ENCODE data around the gene PEX16. TPM values are rescaled to one million over a fixed set of nuclear protein-coding genes. Genes with fewer than 3 reads are reported as not detected.

PEX16 gene
- total and polyA plus RNA-seq, 8 donors: 9.9 to 72.7 (median 40.2) TPM

GRCh38 chr11:45960387-45961095 is 42.9 kb upstream of the PEX16 start:
- DNase-seq: peak in 1 of 2 donors; percentile 46
- no peaks in the 10 kb centered on the region for H3K27me3 ChIP-seq
- H3K9me3 ChIP-seq: no peaks in the 10 kb centered on the region
- TF ChIP-seq EP300 (IDR thresholded peaks at IDR 0.05) (no peak), POLR2A (IDR thresholded peaks at IDR 0.05) (no peak), CTCF (IDR thresholded peaks at IDR 0.05) (no peak), POLR2AphosphoS5 (IDR thresholded peaks at IDR 0.05) (no peak)
- peaks cover 0 to 19% (median 5%) of the 10 kb centered on the region in 4 donors for H3K4me1 ChIP-seq
- peaks cover 0 to 50% (median 42%) of the 10 kb centered on the region in 4 donors for H3K36me3 ChIP-seq
- H3K4me3 ChIP-seq: no peak overlapping the region
- intact Hi-C loops (cut with DNase I; ENCODE audit: low total_unique reads): no loop called here
- H3K27ac ChIP-seq: no peak overlapping the region
- WGBS, 5 donors: 72 to 83% (median 78%) methylated on average over 4 of the region's 4 CpGs

GRCh38 chr11:45959851-45960250 is 42.2 kb upstream of the PEX16 start:
- 73 to 97% (median 93%) methylated on average over 1 of the region's 1 CpG for WGBS, 5 donors
- no peak overlapping the region for H3K4me3 ChIP-seq
- no peak for DNase-seq
- H3K9me3 ChIP-seq: no peaks in the 10 kb centered on the region
- peaks cover 0 to 51% (median 39%) of the 10 kb centered on the region in 4 donors for H3K36me3 ChIP-seq
- no peak overlapping the region for H3K27ac ChIP-seq
- H3K4me1 ChIP-seq: peaks cover 0 to 14% (median 3%) of the 10 kb centered on the region in 4 donors
- no peaks in the 10 kb centered on the region for H3K27me3 ChIP-seq
- TF ChIP-seq EP300 (IDR thresholded peaks at IDR 0.05) (no peak), POLR2A (IDR thresholded peaks at IDR 0.05) (no peak), CTCF (IDR thresholded peaks at IDR 0.05) (no peak), POLR2AphosphoS5 (IDR thresholded peaks at IDR 0.05) (no peak)
- intact Hi-C loops (cut with DNase I; ENCODE audit: low total_unique reads): no loop called here

DNA sequence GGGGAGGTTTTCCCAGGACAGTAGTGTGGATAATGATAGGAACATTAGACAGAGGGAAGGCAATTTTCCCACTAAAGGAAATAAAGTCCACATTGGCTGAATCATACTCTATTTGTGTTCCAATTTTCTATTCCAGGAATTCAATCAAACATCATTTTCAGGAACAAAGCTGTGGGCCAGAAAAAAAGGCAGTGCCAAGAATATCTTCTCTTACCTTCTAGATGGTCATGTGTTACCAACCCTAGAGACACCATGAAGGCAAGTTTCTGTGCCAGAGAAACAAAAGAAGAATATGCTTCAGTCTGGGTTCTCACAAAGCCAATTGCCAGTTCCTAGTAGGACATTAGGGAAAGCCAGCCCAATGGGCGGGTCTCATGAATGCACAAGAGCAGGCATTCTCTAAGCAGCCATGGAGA is 32.3 kb upstream of the PEX16 start:
- H3K36me3 ChIP-seq: peaks cover 42 to 96% (median 90%) of the 10 kb centered on the region in 4 donors
- WGBS, 5 donors: 82 to 100% (median 95%) methylated on average over 1 of the region's 1 CpG

GRCh38 chr11:45948356-45948755 is 30.7 kb upstream of the PEX16 start:
- WGBS, 5 donors: 86 to 100% (median 96%) methylated on average over 3 of the region's 3 CpGs
- Histone ChIP-seq H3K27me3 (no peaks in the 10 kb centered on the region), H3K27ac (no peak overlapping the region), H3K36me3 (peaks cover 56 to 98% (median 94%) of the 10 kb centered on the region in 4 donors), H3K4me3 (no peak overlapping the region), H3K9me3 (no peaks in the 10 kb centered on the region), H3K4me1 (peaks cover 0 to 7% (median 0%) of the 10 kb centered on the region in 4 donors)
- TF ChIP-seq CTCF (IDR thresholded peaks at IDR 0.05): no peak
- no peak for TF ChIP-seq POLR2AphosphoS5 (IDR thresholded peaks at IDR 0.05)
- no peak for TF ChIP-seq EP300 (IDR thresholded peaks at IDR 0.05)
- no peak for TF ChIP-seq POLR2A (IDR thresholded peaks at IDR 0.05)
- DNase-seq: peak in 1 of 2 donors; percentile 50
- intact Hi-C loops (cut with DNase I; ENCODE audit: low total_unique reads): no loop called here

More for the DNA sequence above, 32.3 kb upstream of the PEX16 start:
- Histone ChIP-seq H3K4me1 (peaks cover 0 to 7% (median 0%) of the 10 kb centered on the region in 4 donors), H3K9me3 (no peaks in the 10 kb centered on the region), H3K4me3 (no peak overlapping the region), H3K27ac (no peak overlapping the region), H3K27me3 (no peaks in the 10 kb centered on the region)
- intact Hi-C loops (cut with DNase I; ENCODE audit: low total_unique reads): no loop called here
- DNase-seq: no peak
- TF ChIP-seq CTCF (IDR thresholded peaks at IDR 0.05) (no peak), POLR2AphosphoS5 (IDR thresholded peaks at IDR 0.05) (no peak), EP300 (IDR thresholded peaks at IDR 0.05) (no peak), POLR2A (IDR thresholded peaks at IDR 0.05) (no peak)

All from stomach (tissue), 9 donors.